Measurements from ENCODE around the gene OTUD4.

The OTUD4 gene

DNA sequence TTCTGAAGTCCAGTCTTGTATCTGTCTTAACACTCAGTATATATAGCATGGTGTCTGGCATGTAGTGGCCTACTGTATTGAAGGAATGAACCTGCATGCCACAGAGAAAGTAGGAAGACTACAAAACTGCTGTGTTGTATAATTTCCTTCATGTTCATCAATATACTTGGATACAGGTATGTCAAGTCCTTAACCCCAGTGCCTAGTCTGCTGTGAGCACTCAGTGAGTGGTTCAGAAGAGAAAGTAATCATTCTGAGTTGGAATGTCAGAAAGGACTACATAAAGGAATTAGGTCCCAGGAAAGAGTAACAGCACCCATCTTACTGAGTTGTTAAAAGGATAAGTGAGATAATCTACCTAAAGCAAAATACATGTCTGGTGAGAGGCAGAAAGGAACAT, 50.3 kb downstream of the OTUD4 start:
- no peak for DNase-seq (ENCODE audit: extremely low read depth, insufficient read length)
- Histone ChIP-seq H3K4me3 (replicated peaks; ENCODE audit: low read depth, low read length) (no peak overlapping the region), H3K27me3 (replicated peaks; ENCODE audit: control insufficient read depth, insufficient read depth, low read length) (no peaks in the 10 kb centered on the region), H3K36me3 (ENCODE audit: control insufficient read depth, insufficient read depth, low read length) (peaks cover 1% of the 10 kb centered on the region)
- TF ChIP-seq, protein P1, sequence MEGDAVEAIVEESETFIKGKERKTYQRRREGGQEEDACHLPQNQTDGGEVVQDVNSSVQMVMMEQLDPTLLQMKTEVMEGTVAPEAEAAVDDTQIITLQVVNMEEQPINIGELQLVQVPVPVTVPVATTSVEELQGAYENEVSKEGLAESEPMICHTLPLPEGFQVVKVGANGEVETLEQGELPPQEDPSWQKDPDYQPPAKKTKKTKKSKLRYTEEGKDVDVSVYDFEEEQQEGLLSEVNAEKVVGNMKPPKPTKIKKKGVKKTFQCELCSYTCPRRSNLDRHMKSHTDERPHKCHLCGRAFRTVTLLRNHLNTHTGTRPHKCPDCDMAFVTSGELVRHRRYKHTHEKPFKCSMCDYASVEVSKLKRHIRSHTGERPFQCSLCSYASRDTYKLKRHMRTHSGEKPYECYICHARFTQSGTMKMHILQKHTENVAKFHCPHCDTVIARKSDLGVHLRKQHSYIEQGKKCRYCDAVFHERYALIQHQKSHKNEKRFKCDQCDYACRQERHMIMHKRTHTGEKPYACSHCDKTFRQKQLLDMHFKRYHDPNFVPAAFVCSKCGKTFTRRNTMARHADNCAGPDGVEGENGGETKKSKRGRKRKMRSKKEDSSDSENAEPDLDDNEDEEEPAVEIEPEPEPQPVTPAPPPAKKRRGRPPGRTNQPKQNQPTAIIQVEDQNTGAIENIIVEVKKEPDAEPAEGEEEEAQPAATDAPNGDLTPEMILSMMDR (IDR thresholded peaks at IDR 0.05; ENCODE audit: insufficient read depth, low read length, poor library complexity, severe bottlenecking) = no peak

DNA sequence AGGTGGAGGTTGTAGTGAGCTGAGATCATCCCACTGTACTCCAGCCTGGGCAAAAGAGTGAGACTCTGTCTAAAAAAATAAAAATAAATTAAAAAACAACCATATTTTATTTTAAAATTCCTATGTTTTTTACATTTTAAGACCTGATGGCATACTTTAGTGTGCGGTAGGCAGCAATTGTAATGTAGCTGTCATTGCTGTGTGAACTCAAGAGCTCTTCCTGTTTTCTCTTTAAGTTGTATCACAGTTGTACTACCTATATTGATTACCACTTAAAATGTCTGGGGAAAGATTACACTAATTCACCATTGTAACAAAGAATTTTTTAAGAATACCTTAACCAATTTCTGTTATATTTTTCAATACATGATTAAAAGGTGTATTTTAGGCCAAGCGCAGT, 55.0 kb downstream of the OTUD4 start:
- no peaks in the 10 kb centered on the region for H3K27me3 ChIP-seq (replicated peaks; ENCODE audit: control insufficient read depth, insufficient read depth, low read length)
- TF ChIP-seq, protein P1 (IDR thresholded peaks at IDR 0.05; ENCODE audit: insufficient read depth, low read length, poor library complexity, severe bottlenecking) = no peak
- H3K36me3 ChIP-seq (ENCODE audit: control insufficient read depth, insufficient read depth, low read length) = peaks cover 2% of the 10 kb centered on the region
- no peak overlapping the region; the same call in 1 of the 2 replicates for H3K4me3 ChIP-seq (replicated peaks; ENCODE audit: low read depth, low read length)
- DNase-seq (ENCODE audit: extremely low read depth, insufficient read length) = no peak

DNA sequence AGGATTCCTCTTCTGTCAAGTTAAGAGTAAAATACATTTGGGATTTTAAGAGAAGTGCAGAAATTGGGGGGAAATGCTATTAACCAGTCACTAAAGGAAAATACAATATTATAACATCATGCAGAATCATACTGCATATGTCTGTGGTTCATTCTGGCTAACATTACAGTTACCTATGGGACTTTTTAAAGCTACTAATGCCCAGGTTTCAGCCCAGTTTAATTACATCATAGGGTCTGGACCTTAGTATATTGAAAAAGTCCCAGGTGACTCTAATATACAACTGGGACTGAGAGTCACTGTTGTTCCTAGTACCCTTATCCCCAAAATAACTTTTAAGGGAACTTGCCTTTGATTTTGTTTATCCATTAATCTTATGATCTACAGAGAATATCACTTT, 72.3 kb downstream of the OTUD4 start:
- peaks cover 2% of the 10 kb centered on the region for H3K36me3 ChIP-seq (ENCODE audit: control insufficient read depth, insufficient read depth, low read length)
- DNase-seq (ENCODE audit: extremely low read depth, insufficient read length) = no peak
- H3K4me3 ChIP-seq (replicated peaks; ENCODE audit: low read depth, low read length) = no peak overlapping the region
- TF ChIP-seq, protein P1 (IDR thresholded peaks at IDR 0.05; ENCODE audit: insufficient read depth, low read length, poor library complexity, severe bottlenecking) = no peak
- no peaks in the 10 kb centered on the region for H3K27me3 ChIP-seq (replicated peaks; ENCODE audit: control insufficient read depth, insufficient read depth, low read length)

DNA sequence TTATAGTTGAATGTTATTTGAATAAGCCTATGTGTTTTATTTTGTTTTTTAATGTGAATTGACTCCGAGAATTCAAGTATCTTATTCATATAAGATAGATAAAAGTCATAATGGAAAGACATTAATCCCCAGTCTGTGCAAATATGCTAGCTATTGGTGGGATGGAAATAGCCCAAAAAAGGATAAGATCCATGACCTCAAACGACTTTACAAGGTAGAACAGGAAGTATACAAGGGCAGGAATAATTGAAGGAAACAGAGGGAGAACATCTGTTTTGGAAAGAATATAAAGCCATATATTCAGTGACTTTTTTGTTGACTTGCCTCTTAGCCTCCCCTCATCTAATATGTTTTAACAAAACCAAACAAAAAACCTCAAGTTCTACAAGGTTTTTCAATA, 73.3 kb downstream of the OTUD4 start:
- DNase-seq (ENCODE audit: extremely low read depth, insufficient read length) = no peak
- no peak overlapping the region for H3K4me3 ChIP-seq (replicated peaks; ENCODE audit: low read depth, low read length)
- no peaks in the 10 kb centered on the region for H3K27me3 ChIP-seq (replicated peaks; ENCODE audit: control insufficient read depth, insufficient read depth, low read length)
- TF ChIP-seq, protein P1 (IDR thresholded peaks at IDR 0.05; ENCODE audit: insufficient read depth, low read length, poor library complexity, severe bottlenecking) = no peak
- peaks cover 2% of the 10 kb centered on the region for H3K36me3 ChIP-seq (ENCODE audit: control insufficient read depth, insufficient read depth, low read length)

DNA sequence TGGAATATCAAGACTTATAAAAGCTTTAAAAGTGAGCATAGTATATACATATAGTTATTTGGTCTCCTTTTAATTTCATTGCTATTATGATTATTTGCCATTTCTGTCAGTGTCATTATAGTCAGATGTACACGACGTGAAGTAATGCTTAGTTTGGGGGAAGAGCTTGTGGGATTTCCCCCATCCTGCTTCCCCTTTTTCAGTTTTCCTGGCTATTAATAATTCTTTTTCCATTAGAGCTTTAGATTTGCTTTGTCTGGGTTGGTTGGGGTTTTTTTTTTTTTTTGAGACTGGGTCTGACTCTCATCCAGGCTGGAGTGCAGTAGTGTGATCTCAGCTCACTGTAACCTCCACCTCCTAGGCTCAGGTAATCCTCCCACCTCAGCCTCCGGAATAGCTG, 76.9 kb downstream of the OTUD4 start:
- Histone ChIP-seq H3K36me3 (ENCODE audit: control insufficient read depth, insufficient read depth, low read length) (no peaks in the 10 kb centered on the region; the same call in none of the 2 replicates), H3K4me3 (replicated peaks; ENCODE audit: low read depth, low read length) (no peak overlapping the region), H3K27me3 (replicated peaks; ENCODE audit: control insufficient read depth, insufficient read depth, low read length) (no peaks in the 10 kb centered on the region)
- no peak for DNase-seq (ENCODE audit: extremely low read depth, insufficient read length)
- TF ChIP-seq, protein P1 (IDR thresholded peaks at IDR 0.05; ENCODE audit: insufficient read depth, low read length, poor library complexity, severe bottlenecking) = no peak

DNA sequence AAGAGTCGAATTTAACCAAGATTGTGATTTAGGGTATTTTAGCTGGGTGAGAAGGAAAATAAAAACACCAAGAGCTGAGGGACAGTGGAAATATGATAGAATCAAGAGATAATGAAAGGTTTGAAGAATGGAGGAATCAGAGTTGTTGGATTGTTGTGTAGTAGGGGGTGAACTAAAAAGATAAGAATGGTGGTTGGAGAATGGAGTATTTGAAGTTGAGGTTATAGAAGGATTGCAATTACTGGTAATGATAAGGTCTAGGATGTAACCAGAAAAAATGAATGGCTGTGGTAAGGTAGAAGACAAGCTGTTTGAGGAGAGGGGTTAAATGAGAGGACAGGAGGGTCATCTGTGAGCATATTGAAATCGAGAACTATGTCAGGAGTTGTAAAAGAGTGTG, 77.8 kb downstream of the OTUD4 start:
- TF ChIP-seq, protein P1 (IDR thresholded peaks at IDR 0.05; ENCODE audit: insufficient read depth, low read length, poor library complexity, severe bottlenecking) = no peak
- Histone ChIP-seq H3K27me3 (replicated peaks; ENCODE audit: control insufficient read depth, insufficient read depth, low read length) (no peaks in the 10 kb centered on the region), H3K36me3 (ENCODE audit: control insufficient read depth, insufficient read depth, low read length) (no peaks in the 10 kb centered on the region; the same call in 1 of the 2 replicates), H3K4me3 (replicated peaks; ENCODE audit: low read depth, low read length) (no peak overlapping the region)
- no peak for DNase-seq (ENCODE audit: extremely low read depth, insufficient read length)
